IPS-NIHi7 (cell line): ENCODE results near the gene SDK1.

Experiments used
- DNase-seq: peaks from one replicate; pipeline ENCODE4 v3.0.0; 2012; ENCODE audit warnings: mixed read lengths; ENCODE audit errors: extremely low spot score

SDK1 gene

GRCh38 chr7:4154882-4155535 is 854.0 kb downstream of the SDK1 start:
- DNase-seq, result no peak

DNA sequence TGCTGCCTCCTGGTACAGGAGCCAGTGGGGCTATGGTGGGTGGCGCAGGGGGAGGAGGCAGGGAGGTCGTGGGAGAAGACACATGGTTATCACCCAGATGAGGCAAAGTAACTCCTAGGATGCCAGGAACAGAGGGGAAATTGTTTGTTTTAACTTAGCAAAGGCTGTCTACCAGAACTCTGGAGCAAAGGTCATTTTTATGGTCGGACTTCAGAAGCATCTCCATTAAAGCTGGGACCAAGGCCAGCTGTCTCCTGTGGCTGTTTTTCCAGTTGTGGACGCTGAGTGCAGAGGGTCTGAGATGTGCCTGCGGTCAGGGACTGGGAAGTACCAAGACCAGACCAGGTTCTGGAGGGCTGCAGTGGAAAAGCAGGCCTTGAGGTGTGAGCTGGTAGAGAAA is 855.1 kb downstream of the SDK1 start:
- no peak for DNase-seq

DNA sequence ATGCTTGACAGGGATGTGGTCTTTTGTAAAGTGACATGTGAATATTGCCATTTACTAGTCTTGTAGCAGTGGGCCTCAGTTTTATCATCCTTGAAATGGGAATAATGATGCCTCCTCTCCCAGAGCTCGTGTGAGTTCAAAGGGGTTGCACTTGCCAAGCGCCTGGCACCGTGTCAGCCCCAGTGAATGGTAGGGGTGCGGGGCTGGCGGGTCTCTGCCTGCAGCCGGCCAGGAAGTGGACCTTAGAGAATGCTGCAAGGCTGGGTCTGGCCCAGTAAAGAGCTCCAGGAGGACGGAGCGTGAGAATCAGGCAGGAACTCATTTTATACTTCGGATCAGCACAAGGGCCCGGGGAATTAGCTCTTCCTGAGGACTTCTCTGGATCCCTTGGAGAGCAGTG is 856.6 kb downstream of the SDK1 start:
- no peak for DNase-seq

- DNase-seq, result no peak
Observed at GRCh38 chr7:4158441-4159153, 857.5 kb downstream of the SDK1 start.

DNA sequence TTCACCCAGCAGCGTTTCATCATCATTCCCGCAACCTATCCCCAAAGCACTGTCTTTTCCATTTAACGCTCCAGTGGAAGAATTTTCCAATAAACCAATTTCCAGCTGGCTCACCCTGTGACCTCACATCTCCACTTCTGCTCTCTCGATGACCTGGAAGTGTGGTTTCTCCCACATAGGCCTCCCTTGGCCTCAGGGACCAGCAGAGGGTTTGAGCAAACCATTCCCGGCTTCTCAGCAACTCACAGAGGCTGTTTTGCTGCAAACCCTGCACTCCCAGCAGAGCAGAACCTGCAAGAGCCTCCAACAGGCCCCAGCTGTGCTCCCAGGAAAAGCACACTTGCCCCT is 858.1 kb downstream of the SDK1 start:
- DNase-seq, result no peak

DNA sequence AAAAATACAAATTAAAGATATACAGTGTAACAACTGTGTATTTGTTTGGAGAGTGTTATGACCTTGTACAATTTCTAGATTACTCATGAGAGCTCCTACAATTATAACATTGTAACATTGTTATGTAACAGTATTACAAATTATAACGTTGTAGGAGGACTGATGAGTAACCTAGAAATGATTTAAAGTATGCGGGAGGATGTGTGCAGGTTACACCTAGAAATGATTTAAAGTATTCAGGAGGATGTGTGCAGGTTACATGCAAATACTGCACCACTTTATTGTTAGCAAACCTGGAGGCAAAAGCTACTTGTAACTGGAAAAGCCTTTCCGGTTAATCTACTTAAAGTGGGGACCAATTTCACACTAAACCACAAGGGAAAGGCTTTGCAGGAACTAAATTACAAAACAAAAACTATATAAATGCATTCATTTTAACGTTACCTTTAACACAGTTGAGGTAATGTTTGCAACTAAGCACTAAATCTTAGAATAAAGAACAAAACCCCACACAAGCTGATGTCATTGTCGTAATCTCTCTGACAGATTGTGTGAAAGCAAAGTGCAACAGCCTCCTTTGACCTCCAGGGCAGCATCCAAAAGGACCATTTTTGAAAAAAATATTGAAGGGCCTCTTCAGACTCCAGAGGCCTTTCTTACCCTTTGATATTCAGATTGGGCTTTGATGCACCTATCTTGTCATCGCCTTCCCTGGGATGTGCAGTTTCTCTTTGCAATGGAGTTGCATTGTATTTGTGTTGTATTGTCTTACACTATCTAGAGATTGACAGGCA is 858.9 kb downstream of the SDK1 start:
- no peak for DNase-seq

- DNase-seq, result no peak
Observed at GRCh38 chr7:4162884-4163564, 862.0 kb downstream of the SDK1 start.

- DNase-seq, result no peak
Observed at GRCh38 chr7:4163565-4164203, 862.6 kb downstream of the SDK1 start.

GRCh38 chr7:4164556-4164955 is 863.5 kb downstream of the SDK1 start:
- DNase-seq, result peak; percentile 55

GRCh38 chr7:4166340-4166739 is 865.3 kb downstream of the SDK1 start:
- no peak for DNase-seq

DNA sequence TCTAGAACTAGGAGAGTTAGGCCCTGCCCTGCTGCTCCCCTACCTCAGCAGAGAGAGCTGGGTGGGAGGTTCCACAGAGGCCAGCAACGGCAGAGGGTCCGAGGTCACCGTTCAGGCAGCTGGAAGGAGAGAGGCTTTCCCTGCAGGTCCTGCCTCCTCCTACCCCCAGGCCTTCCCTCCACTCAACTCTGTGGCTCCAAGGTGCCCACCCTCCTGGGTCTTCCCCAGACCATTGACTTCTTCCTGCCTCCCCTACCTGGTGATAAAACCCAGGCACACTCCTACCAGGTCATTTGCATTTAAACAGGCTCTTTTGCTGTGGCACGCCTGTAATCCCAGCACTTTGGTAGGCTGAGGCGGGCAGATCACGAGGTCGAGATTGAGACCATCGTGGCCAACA is 865.8 kb downstream of the SDK1 start:
- no peak for DNase-seq

DNA sequence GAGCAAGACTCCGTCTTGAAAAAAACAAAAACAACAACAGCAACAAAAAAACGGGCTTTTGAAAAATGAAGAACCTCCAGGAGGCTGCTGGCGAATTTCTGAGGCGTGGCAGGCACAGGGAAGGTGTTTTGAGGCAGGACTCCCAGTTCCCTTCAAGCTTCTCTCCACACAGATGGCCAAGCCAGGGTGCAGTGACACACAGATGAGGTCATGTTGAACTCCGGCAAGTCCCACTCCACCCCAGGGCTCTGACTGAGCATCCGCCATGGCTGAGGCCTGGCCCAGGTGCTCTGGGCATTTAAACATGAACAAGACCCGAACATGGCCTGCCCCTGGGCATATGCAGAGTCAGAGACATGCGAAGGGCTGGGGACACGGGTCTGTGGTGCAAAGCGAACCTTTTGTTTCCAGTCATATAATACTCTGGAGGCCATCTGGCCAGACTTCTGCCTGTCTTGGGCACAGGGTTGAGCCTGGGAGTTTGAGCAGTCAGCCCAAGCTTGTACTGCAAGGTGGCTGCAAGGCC is 866.4 kb downstream of the SDK1 start:
- no peak for DNase-seq

DNA sequence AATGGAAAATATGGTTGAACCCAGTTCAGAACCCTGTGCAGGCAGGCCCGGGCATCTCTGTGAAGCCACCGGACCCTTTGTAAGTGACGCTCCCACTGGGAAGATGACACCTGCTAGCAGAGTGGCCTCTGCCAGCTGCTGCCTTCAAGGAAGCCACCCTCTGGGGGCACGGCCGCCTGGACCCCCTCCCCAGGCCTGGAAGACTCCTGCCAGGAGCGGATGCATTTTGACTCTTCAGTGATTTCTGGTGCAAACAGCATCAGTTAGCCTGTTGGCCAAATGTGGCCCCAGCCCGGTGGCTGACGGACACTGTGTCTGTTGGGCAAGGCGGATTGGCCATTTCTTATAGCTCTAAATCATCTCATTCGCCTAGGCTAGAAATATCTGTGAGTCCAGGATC is 867.0 kb downstream of the SDK1 start:
- DNase-seq, result no peak

GRCh38 chr7:4168541-4168940 is 867.5 kb downstream of the SDK1 start:
- DNase-seq, result no peak

- DNase-seq, result no peak
Observed at GRCh38 chr7:4169455-4169854, 868.4 kb downstream of the SDK1 start.

DNA sequence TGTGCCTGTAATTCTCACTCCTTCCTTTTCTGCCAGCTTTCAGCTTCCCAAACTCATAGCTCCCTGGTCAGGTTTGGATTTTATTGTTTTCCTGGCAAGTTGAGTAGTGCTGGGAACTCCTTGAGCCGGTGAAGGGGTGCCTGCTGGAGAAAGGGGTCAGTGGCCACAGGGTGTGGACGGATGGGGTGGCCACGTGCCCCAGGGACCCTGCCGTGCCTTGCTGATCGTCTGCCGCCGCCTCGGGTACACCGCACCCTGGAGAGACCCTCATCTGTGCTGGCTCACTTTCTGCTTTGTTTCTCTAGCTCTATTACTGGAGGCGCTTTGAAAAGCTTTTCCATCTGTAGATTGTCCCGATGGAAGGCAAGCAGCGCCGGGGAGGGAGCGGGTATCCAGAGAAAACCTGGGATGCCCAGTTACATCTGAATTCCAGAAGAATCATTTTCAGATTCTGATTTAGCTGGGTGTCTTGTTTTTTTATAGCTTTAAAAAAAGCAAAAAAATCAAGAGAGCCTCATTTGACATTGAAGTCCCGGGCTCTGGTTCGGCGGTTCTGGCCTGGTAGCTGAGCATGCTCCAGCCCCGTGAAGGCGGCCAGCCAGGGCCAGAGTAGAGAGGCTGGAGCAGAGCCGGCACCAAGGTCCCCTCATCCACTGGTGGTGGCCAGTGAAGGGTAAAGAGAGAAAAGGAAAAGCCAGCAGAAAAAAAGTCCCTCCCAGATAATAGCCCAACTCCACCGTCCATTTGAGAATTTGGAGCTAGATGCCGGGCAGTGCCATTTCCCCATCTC is 870.1 kb downstream of the SDK1 start:
- no peak for DNase-seq

- no peak for DNase-seq
Observed at GRCh38 chr7:4172883-4173282, 871.8 kb downstream of the SDK1 start.

- DNase-seq, result no peak
Observed at GRCh38 chr7:4173615-4174014, 872.6 kb downstream of the SDK1 start.

DNA sequence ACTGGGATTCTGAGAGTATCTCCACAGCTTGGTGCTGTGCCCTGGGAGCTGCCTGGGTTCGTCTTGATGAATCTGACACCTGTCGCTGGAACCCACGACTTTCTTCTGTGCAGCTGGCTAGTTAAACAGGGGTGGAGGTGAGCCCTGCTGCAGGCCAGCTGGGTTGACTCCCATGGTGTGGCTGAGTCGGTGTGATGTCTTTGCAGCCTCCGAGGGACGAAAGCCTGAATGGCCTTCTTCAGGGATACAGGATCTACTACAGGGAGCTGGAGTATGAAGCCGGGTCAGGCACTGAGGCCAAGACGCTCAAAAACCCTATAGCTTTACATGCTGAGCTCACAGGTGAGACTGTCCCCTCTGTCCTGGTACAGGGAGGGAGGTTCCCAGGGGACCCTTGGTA is 873.0 kb downstream of the SDK1 start:
- DNase-seq, result no peak

- no peak for DNase-seq
Observed at GRCh38 chr7:4174451-4174850, 873.4 kb downstream of the SDK1 start.

DNA sequence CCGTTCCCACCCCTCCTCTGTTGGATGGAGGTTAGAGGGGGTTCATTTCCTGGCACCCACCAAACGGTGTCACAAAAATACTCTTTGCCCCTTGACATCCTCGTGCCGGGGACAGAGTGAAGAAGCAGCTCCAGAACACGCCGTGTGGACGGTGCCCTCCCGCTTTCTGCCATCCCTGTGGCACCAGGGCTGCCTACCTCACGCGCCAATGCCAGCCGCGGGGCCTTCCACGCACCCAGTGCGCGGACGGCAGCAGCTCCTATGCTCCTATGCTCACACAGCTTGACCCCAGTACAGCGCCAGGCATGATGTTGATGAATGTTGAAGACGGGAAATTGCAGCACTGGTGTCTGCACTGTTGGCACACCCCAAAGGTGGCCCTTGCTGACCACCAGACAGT is 873.8 kb downstream of the SDK1 start:
- DNase-seq, result no peak
